ENCODE measurements around the gene MTCH1.
"Not testable (repeated sequence)": the region's sequence is repeated elsewhere in the genome, so short reads cannot be mapped to it uniquely, and the experiment has no call there.

The MTCH1 gene

GRCh38 chr6:36968266-36968977 is 17.6 kb downstream of the MTCH1 start:
- DNase-seq = no peak

DNA sequence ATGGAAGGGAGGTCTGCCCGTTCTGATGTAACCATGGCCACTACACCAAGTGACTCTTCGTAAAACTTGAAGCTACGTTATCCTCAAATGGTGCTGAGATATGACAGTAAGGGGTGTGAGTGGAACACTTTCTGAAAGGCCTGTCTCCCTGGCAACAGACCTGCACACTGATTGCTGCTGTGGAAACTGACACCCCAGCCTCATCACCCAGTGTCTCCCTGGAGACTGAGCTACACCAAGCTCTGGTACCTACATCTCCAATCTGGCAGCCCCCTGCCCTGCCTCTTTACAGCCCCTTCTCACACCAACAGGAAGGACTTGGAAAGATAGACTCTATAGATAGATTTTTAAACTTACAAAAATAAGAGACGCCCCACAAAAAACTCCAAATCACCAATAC is 18.2 kb downstream of the MTCH1 start:
- no peak for DNase-seq

DNA sequence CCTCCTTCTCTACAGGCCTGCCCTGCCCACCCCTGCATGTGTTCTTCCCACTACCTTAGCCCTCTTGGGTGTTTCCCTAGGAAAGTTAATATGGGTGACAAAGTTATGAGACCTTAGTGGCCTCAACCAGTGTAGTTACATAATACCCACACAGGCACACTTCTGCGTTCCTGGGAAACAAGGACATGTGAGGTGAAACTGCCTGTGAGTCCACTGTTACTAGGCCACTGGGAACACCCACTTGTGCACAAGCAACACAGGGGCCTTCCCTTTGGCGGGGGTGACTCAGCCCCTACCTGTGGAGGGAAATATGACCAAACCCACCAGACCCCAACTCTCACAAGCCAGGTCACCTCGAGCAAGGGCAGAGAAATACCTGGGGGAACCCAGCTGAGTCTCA is 18.7 kb downstream of the MTCH1 start:
- no peak for DNase-seq

DNA sequence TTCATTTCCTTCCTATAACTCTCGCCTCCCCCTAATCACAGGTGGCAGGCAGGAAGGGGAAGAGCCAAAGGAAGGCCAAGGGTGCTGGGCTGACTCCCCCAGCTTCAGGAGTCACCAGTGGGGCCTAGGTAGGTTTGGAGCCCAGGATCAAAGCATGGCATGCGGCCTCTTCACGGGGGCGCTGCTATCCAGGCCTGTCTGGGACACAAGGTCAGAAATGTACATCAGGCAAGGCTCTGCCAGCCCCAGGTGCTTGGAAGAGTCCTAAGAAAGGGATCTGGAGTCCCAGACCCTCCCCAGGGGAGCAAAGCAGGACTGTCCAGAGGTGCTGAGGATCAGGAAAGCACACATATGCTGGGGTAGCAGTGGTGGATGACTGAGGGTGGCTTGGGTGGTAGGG is 21.1 kb downstream of the MTCH1 start:
- no peak for DNase-seq

- no peak for DNase-seq
These were observed 21.6 kb downstream of the MTCH1 start for GRCh38 chr6:36964349-36964748.

DNA sequence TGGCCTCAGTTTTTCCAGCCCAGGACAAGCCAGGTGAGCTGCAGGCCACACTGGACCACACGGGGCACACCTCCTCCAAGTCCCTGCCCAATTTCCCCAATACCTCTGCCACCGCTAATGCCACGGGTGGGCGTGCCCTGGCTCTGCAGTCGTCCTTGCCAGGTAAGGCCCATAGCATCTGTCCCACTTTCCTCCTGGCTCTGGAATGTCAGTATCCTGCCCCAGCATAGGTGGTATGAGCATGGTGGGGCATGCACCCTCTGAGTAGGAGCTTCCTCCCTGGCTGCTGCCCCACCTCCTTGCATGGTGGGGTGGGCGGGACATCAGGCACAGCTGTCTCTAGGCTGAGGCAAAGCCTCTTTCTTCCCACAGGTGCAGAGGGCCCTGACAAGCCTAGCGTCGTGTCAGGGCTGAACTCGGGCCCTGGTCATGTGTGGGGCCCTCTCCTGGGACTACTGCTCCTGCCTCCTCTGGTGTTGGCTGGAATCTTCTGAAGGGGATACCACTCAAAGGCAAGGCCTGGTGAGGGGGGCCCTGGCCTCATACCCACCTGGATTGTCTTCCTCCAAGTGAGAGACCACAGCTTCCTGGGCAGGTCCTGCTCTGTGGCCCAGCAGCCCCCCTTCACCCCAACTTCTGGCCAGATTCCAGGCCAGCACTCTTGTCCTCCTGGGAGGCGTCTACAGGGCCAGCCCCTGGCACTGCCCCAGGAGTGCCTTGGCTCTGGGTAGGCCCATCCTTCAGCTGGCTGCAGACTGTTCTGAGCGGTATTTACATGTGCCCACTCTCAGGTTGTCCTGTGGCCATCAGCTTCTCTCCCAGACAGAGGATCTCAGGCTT is 22.3 kb downstream of the MTCH1 start:
- no peak for DNase-seq

GRCh38 chr6:36962874-36963273 is 23.1 kb downstream of the MTCH1 start:
- no peak for DNase-seq

GRCh38 chr6:36961441-36962435 is 24.3 kb downstream of the MTCH1 start:
- no peak for DNase-seq

- no peak for DNase-seq
These were observed 26.3 kb downstream of the MTCH1 start for GRCh38 chr6:36959555-36960250.

- no peak for DNase-seq
These were observed 27.0 kb downstream of the MTCH1 start for GRCh38 chr6:36958775-36959554.

GRCh38 chr6:36957773-36958271 is 28.2 kb downstream of the MTCH1 start:
- no peak for DNase-seq

GRCh38 chr6:36956446-36956820 is 29.6 kb downstream of the MTCH1 start:
- DNase-seq = no peak

DNA sequence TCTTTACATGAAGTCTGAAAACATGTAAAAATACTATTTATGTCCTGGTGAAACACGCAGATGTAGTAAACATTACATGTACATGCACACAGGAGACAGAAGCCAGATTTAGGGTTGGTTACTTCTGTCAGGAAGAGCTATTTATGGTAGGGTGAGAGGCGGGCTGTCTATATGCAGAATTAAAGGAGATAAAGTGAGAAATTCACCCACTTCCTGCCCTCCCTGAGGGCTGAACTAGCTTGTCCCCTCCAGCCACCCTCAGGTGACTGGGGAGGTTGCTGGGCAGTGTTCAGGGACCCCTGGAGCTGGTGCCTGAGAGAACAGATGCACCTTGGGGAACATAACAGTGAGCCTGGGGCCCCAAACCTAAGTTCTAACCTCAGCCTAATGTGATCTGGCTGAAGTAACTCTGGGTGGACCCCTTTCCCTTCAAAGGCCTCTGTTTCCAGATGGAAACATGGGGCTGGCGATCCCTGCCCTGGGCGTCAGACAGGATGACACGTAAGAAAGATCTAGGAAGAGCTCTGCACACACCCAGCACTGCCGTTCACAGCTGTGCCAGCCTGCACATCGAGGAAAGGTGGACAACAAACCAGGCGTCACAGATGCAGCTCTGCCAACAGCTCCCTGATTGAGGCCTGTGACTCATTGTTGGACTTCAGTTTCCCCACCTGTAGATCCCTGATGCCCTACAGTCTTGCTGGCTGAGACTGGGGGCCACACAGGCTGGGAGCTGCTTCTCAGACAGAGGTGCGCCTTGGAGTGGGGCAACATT is 30.1 kb downstream of the MTCH1 start:
- no peak for DNase-seq

DNA sequence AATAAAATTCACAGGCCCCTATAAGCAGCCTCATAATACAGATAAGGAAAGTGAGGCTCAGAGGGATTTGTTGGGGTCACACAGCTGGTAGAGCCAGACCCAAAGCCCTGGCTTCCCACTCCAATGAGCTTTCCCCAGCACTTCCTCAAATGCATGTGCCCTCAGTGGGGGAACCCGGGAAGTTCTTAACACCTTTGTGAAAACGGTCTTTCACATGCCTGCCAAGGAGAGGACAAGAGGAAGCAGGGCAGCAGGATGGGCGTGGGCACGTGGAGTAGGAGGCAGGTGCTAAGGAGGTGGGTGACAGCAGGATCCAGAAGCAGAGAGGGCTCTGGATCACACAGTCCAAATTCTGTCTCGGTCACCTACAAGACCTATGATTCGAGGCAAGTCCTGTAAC is 30.9 kb downstream of the MTCH1 start:
- no peak for DNase-seq

DNA sequence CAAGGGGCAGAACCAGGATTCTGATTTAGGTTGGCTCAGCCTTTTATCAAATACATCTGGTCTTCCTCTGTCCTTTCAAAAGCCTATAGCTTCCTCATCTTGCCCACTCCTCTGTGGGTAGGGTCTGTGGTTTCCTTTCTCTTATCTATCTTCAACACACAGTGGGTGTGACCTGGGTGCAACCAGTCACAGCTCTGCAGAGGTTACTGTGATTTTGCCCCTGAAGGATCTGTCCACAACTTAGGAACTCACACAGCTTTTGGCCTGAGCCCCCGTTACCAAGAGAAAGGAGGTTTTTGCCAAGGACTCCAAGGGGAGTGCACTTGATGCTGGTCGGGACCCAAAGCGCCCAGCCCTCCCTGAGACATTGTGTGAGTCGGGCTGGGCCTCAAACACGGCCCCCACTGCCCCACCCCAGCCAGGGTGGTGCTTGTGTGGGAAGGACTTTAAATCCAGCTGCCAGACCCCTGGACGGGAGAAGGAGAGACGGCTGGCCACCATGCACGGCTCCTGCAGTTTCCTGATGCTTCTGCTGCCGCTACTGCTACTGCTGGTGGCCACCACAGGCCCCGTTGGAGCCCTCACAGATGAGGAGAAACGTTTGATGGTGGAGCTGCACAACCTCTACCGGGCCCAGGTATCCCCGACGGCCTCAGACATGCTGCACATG is 31.6 kb downstream of the MTCH1 start, which contains the start of gene PI16:
TSS of gene PI16 (plus strand) at position 477 of the 670 bp plus-strand sequence. CDS start at position 500, 23 bp downstream.
- no peak for DNase-seq

DNA sequence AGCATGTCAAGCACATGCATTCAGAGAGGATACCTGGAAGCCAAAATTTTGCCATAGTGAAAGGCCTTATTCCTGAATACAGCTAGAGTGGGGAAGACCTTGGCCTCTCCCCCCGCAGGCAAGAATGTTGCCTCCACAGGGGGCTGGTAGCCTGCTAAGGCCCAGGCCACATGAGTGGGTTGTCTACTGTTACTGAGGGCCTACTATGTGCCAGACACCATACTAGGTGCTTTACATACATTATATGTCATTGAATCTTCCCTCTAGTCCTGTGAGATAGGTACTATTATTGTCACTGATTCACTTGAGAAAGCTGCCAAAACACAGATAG is 32.1 kb downstream of the MTCH1 start:
- DNase-seq = no peak

DNA sequence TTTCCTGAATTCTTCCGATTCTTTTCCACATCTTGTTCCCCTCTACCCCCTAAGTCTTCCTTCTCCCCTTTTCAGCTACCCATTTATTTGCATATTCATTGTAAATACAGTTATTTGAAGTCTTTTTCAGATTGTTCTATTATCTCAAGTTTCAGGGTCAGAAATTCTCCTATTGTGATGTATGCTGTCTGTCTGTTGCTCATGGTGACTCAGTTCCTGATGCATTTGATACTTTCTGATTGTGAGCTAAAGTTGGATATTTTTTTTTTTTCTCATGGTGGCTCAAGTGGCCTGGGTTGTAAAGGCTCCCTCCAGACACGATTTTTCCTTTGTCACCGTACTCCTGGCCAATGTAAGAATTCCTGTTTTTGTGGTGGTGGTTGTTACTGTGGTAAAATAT is 36.4 kb downstream of the MTCH1 start:
- no peak for DNase-seq

GRCh38 chr6:36949076-36949475 is 36.9 kb downstream of the MTCH1 start:
- DNase-seq = not testable (repeated sequence)

GRCh38 chr6:36947570-36948351 is 38.2 kb downstream of the MTCH1 start:
- no peak for DNase-seq

All from 8988T (cell line).